ENCODE measurements around the gene AGTRAP.

DNA sequence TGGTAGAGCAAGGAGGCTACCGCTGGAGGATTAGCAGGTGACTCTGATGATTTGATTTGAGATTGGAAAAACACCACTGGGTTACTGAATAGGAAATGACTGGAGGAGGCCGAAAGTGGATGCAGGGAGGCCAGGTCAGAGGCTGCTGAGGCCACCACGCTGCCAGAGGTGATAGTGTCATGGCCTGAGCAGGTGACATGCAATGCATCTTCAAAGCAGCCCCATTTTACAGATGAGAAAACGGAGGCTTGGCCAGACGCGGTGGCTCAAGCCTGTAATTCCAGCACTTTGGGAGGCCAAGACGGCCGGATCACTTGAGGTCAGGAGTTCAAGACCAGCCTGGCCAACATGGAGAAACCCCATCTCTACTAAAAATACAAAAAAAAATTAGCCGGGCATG, 38.8 kb downstream of the AGTRAP start:
- TF ChIP-seq POLR2AphosphoS5 (IDR thresholded peaks at IDR 0.05; ENCODE audit: borderline replicate concordance, low read depth, low read length) (no peak), EZH2 (IDR thresholded peaks at IDR 0.05) (no peak), FOXP2 (optimal IDR thresholded peaks at IDR 0.05; ENCODE audit: control extremely low read depth, extremely low read length, insufficient read depth) (no peak)
